NCI-H82 (cell line): ENCODE data around the gene SLC25A27.

ENCODE experiments used
- DNase-seq: peaks from one replicate; lab custom pipeline; 2025; lab: John Stamatoyannopoulos, UW

The SLC25A27 gene

DNA sequence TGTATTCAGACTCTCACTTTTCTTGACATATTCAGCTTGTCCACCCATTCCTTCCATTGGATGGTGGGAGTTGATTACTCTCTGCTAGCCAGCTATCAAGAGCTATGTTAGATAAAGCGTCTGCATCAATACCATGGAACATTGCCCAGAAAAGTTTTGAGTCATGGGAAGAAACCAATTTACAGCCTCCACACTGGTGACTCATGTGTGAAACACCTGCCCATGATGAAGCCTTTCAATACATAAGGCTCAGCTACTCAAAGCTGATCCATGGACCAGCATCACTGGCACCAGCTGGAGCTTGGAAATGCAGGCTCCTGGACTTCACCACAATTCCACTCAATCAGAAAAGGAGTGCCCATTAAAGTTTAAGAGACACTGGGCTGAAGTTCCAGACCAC lies 66.3 kb downstream of the SLC25A27 start:
- no peak for DNase-seq

DNA sequence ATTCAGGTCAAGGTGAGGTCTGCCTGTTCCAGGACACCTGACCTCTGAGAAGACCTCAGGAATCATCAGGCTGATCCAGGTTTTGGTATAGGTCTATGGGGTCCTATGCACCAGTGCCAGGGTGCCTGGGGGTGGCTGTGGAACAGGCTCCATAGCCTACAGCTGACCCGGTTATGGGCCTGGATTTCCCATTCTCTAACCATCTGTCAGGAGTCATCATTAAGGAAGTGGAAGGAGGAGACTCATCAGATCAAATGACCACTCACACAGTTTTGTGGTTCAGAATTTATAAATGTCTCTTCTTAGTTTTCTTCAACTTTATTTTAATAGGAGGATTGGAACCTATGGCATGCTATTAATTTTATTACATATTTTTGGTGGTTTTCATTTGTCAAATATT lies 67.6 kb downstream of the SLC25A27 start:
- DNase-seq: no peak
